CD14-positive monocyte (primary cell): ENCODE data around the gene MAL. TPM values are rescaled to one million over a fixed set of nuclear protein-coding genes. Genes with fewer than 3 reads are reported as not detected.

ENCODE experiments used
- DNase-seq, 3 donors: peaks; one replicate each; pipeline ENCODE4 v3.0.0-alpha.2; 2011 to 2022
- H2AFZ ChIP-seq: 2 replicates; pipeline ENCODE4 v1.6.0; 2012; ENCODE audit warnings: mild to moderate bottlenecking, low read depth, low read length, inconsistent platforms; ENCODE audit not compliant: insufficient read depth, poor library complexity, severe bottlenecking
- H3K27ac ChIP-seq, 2 donors: 1 replicate in 1 of 2; 2 replicates in 1 of 2; pipeline ENCODE4 v1.5.1; 2012 to 2013; ENCODE audit warnings: low read length in 2 of 2, control low read depth in 1 of 2, inconsistent platforms in 1 of 2, low read depth in 1 of 2, mild to moderate bottlenecking in 1 of 2
- H3K27me3 ChIP-seq, 2 donors: one replicate each; pipeline versions ENCODE4 v1.6.0 to v1.6.1; 2011 to 2013; ENCODE audit warnings: low read length in 2 of 2; ENCODE audit not compliant: control insufficient read depth in 2 of 2, insufficient read depth in 2 of 2
- H3K36me3 ChIP-seq, 2 donors: replicated peaks in 1 of 2; 1 replicate in 1 of 2; 2 replicates in 1 of 2; pipeline versions ENCODE4 v1.5.1 to v1.6.1; 2012 to 2013; ENCODE audit warnings: low read length in 2 of 2, control low read depth in 1 of 2, inconsistent platforms in 1 of 2, mild to moderate bottlenecking in 1 of 2; ENCODE audit not compliant: insufficient read depth in 2 of 2, control insufficient read depth in 1 of 2
- H3K4me1 ChIP-seq, 2 donors: 1 replicate in 1 of 2; 2 replicates in 1 of 2; pipeline versions ENCODE4 v1.5.1 to v1.6.1; 2012 to 2013; ENCODE audit warnings: low read length in 2 of 2, control low read depth in 1 of 2, inconsistent platforms in 1 of 2, mild to moderate bottlenecking in 1 of 2, moderate library complexity in 1 of 2; ENCODE audit not compliant: insufficient read depth in 2 of 2, control insufficient read depth in 1 of 2
- H3K4me2 ChIP-seq: replicated peaks from 2 replicates; pipeline ENCODE3; 2012; ENCODE audit warnings: low read length, moderate library complexity, mild to moderate bottlenecking; ENCODE audit not compliant: poor library complexity, severe bottlenecking; ENCODE audit errors: extremely low read depth
- H3K4me3 ChIP-seq, 3 experiments: fragments of 200-600 bp in 1 of 3; sonication (generic) in 1 of 3; replicated peaks in 1 of 3; 1 replicate in 2 of 3; 2 replicates in 1 of 3; pipeline ENCODE4 v1.5.1; 2011 to 2013; ENCODE audit warnings: low read length in 3 of 3, mild to moderate bottlenecking in 3 of 3, control low read depth in 2 of 3, low read depth in 2 of 3, inconsistent platforms in 1 of 3, moderate library complexity in 1 of 3
- H3K79me2 ChIP-seq: 2 replicates; pipeline ENCODE4 v1.6.0; 2012; ENCODE audit warnings: mild to moderate bottlenecking, control low read depth, inconsistent platforms, low read length, moderate library complexity; ENCODE audit not compliant: insufficient read depth
- H3K9ac ChIP-seq: 2 replicates; pipeline ENCODE4 v1.6.0; 2017; ENCODE audit warnings: low read length, mild to moderate bottlenecking; ENCODE audit not compliant: insufficient read depth, poor library complexity, severe bottlenecking
- H3K9me3 ChIP-seq, 2 donors: replicated peaks in 1 of 2; 1 replicate in 1 of 2; 2 replicates in 1 of 2; pipeline versions ENCODE4 v1.5.1 to v1.6.1; 2012 to 2013; ENCODE audit warnings: low read length in 2 of 2, control low read depth in 1 of 2; ENCODE audit not compliant: control insufficient read depth in 1 of 2, insufficient read depth in 1 of 2
- H4K20me1 ChIP-seq: 2 replicates; pipeline ENCODE4 v1.6.0; 2012; ENCODE audit warnings: mild to moderate bottlenecking, low read length, control low read depth, moderate library complexity; ENCODE audit not compliant: insufficient read depth
- H3K27ac Mint-ChIP-seq, 7 donors: one replicate each; pipeline ENCODE4 v1.8.0; 2020; ENCODE audit warnings: mild to moderate bottlenecking in 7 of 7, mixed read lengths in 7 of 7, moderate library complexity in 6 of 7, inconsistent platforms in 2 of 7
- H3K27me3 Mint-ChIP-seq, 3 donors: one replicate each; pipeline ENCODE4 v1.8.0; 2021 to 2022; ENCODE audit warnings: low read depth in 3 of 3, mild to moderate bottlenecking in 3 of 3, mixed read lengths in 3 of 3, moderate library complexity in 3 of 3, inconsistent platforms in 1 of 3
- H3K36me3 Mint-ChIP-seq, 2 donors: one replicate each; pipeline ENCODE4 v1.8.0; 2020; ENCODE audit warnings: mixed read lengths in 2 of 2, inconsistent platforms in 1 of 2, mild to moderate bottlenecking in 1 of 2
- H3K4me1 Mint-ChIP-seq: one replicate; pipeline ENCODE4 v1.8.0; 2020; ENCODE audit warnings: mild to moderate bottlenecking, mixed read lengths
- H3K4me3 Mint-ChIP-seq, 2 donors: one replicate each; pipeline ENCODE4 v1.8.0; 2020; ENCODE audit warnings: mild to moderate bottlenecking in 2 of 2, mixed read lengths in 2 of 2, moderate library complexity in 1 of 2
- H3K9me3 Mint-ChIP-seq, 7 donors: one replicate each; pipeline ENCODE4 v1.8.0; 2020 to 2022; ENCODE audit warnings: mixed read lengths in 7 of 7, mild to moderate bottlenecking in 6 of 7, moderate library complexity in 6 of 7, inconsistent platforms in 2 of 7
- WGBS: methylation state at CpG from one replicate; pipeline ENCODE4 v1.1.5; 2013; ENCODE audit warnings: missing lambda C conversion rate; ENCODE audit not compliant: insufficient coverage; 5-methylcytosine and 5-hydroxymethylcytosine counted together
- intact Hi-C, 2 donors: fragments of 100-400 bp; cut with micrococcal nuclease; formaldehyde crosslinking; loops; one replicate each; pipeline versions ENCODE4 v1.15.0 to v1.15.1; 2023
- polyA plus RNA-seq, 3 donors: library from polyadenylated mRNA; depleted of rRNA in 1 of 3; unstranded in 2 of 3; stranded (reverse) in 1 of 3; fragments of 300-500 nt in 2 of 3; fragments of >200 nt in 1 of 3; fragmentation: Illumina TruSeq in 2 of 3; gene quantifications; 1 replicate in 2 of 3; 2 replicates in 1 of 3; pipeline ENCODE4 v1.2.3, GENCODE V29; 2012 to 2021
- TF ChIP-seq, protein P1 (sequence below): fragments of 200-600 bp; IDR thresholded peaks from one replicate; pipeline ENCODE4 v1.8.0; 2022; ENCODE audit warnings: antibody characterized with exemption, mild to moderate bottlenecking

The MAL gene
- polyA plus RNA-seq, 3 donors, result 0.39 to 0.48 TPM; not detected in 1

DNA sequence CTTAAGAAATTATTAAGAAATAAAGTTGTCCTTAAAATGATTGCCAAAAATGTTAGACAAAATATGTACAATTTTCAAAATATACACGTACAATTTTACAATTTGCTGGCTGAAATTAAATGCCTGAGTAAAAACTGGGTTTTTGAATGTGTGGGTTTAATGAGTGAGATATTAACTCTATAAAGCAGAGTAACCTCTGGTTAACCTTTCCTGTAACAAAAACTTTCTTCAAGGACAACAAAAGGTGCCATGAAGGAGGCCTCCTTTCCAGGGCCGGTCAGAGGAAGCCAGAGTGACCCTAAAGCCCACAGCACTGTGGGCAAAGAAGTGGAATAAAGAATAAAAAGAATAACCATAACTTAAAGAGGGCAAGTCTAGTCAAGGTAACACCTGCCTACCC lies 16.5 kb upstream of the MAL start:
- Histone ChIP-seq H3K36me3 (no peaks in the 10 kb centered on the region), H3K27me3 (no peaks in the 10 kb centered on the region), H4K20me1 (no peaks in the 10 kb centered on the region), H3K9ac (no peak overlapping the region), H3K9me3 (no peaks in the 10 kb centered on the region), H2AFZ (no peak overlapping the region), H3K27ac (no peak overlapping the region), H3K4me1 (no peaks in the 10 kb centered on the region), H3K4me3 (no peak overlapping the region), H3K4me2 (no peak overlapping the region), H3K79me2 (no peaks in the 10 kb centered on the region)
- Mint-ChIP-seq H3K4me3 (no peak overlapping the region), H3K27me3 (peaks cover 1 to 9% (median 4%) of the 10 kb centered on the region in 3 donors), H3K36me3 (no peaks in the 10 kb centered on the region), H3K9me3 (no peaks in the 10 kb centered on the region), H3K27ac (no peak overlapping the region), H3K4me1 (peaks cover 2% of the 10 kb centered on the region)
- TF ChIP-seq, protein P1, sequence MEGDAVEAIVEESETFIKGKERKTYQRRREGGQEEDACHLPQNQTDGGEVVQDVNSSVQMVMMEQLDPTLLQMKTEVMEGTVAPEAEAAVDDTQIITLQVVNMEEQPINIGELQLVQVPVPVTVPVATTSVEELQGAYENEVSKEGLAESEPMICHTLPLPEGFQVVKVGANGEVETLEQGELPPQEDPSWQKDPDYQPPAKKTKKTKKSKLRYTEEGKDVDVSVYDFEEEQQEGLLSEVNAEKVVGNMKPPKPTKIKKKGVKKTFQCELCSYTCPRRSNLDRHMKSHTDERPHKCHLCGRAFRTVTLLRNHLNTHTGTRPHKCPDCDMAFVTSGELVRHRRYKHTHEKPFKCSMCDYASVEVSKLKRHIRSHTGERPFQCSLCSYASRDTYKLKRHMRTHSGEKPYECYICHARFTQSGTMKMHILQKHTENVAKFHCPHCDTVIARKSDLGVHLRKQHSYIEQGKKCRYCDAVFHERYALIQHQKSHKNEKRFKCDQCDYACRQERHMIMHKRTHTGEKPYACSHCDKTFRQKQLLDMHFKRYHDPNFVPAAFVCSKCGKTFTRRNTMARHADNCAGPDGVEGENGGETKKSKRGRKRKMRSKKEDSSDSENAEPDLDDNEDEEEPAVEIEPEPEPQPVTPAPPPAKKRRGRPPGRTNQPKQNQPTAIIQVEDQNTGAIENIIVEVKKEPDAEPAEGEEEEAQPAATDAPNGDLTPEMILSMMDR, result no peak
- no CpG with 5 or more reads among the region's 2 CpGs for WGBS
- intact Hi-C loops, result no loop called here
- no peak for DNase-seq

GRCh38 chr2:95009412-95009811 lies 16.1 kb upstream of the MAL start:
- no peak overlapping the region for H3K4me2 ChIP-seq
- no peak overlapping the region for H3K4me3 Mint-ChIP-seq
- WGBS, result 92% methylated on average over 1 of the region's 5 CpGs
- H3K79me2 ChIP-seq, result no peaks in the 10 kb centered on the region
- H3K27ac Mint-ChIP-seq, result no peak overlapping the region
- H3K9ac ChIP-seq, result no peak overlapping the region
- TF ChIP-seq, protein P1, result no peak
- H3K36me3 ChIP-seq, result no peaks in the 10 kb centered on the region
- no peaks in the 10 kb centered on the region for H3K4me1 ChIP-seq
- H3K9me3 ChIP-seq, result no peaks in the 10 kb centered on the region
- peaks cover 2% of the 10 kb centered on the region for H3K4me1 Mint-ChIP-seq
- intact Hi-C loops, result no loop called here
- DNase-seq, result no peak
- H3K9me3 Mint-ChIP-seq, result no peaks in the 10 kb centered on the region
- no peak overlapping the region for H3K27ac ChIP-seq
- H3K27me3 ChIP-seq, result no peaks in the 10 kb centered on the region
- no peaks in the 10 kb centered on the region for H3K36me3 Mint-ChIP-seq
- H3K4me3 ChIP-seq, result no peak overlapping the region
- H4K20me1 ChIP-seq, result no peaks in the 10 kb centered on the region
- H3K27me3 Mint-ChIP-seq, result peaks cover 3 to 6% (median 4%) of the 10 kb centered on the region in 3 donors
- H2AFZ ChIP-seq, result no peak overlapping the region
